Measurements from ENCODE around the gene FUT4.

Gene FUT4

GRCh38 chr11:94545264-94546161, 1.8 kb downstream of the FUT4 start:
- peak overlapping the region; percentile 93; the same call in 1 of the 2 replicates for H2AFZ ChIP-seq (ENCODE audit: low read depth, low read length)
- peak; percentile 6 for DNase-seq

DNA sequence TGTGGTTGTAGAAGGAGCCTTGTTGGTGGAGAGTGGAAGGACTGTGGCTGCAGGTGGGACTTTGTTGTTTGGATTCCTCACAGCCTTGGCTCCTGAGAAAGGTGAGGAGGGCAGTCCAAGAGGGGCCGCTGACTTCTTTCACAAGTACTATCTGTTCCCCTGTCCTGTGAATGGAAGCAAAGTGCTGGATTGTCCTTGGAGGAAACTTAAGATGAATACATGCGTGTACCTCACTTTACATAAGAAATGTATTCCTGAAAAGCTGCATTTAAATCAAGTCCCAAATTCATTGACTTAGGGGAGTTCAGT, 2.4 kb downstream of the FUT4 start:
- Histone ChIP-seq H3K4me1 (ENCODE audit: insufficient read depth, low read length) (peaks cover 59% of the 10 kb centered on the region), H3K4me2 (ENCODE audit: insufficient read depth, low read length) (peak overlapping the region; percentile 83), H3K27me3 (ENCODE audit: insufficient read depth, low read length, poor library complexity) (no peaks in the 10 kb centered on the region), H3K36me3 (ENCODE audit: insufficient read depth, low read length) (peaks cover 32% of the 10 kb centered on the region), H3K4me3 (ENCODE audit: low read depth in 1 of 2, low read length in 2 of 2) (peak overlapping the region; percentile 8 to 71; a peak in 3 of 4 replicates), H3K27ac (ENCODE audit: low read length) (no peak overlapping the region; the same call in 1 of the 2 replicates), H3K9me3 (ENCODE audit: insufficient read depth, low read length, severe bottlenecking) (no peaks in the 10 kb centered on the region), H2AFZ (ENCODE audit: low read depth, low read length) (no peak overlapping the region), H4K20me1 (ENCODE audit: insufficient read depth, low read length) (peaks cover 6% of the 10 kb centered on the region; the same call in 1 of the 2 replicates), H3K79me2 (ENCODE audit: insufficient read depth, low read length) (peaks cover 50% of the 10 kb centered on the region), H3K9ac (ENCODE audit: low read depth, low read length) (peak overlapping the region; percentile 89)
- DNase-seq (no peak), ATAC-seq (ENCODE audit: insufficient read depth, low read depth) (no peak)
- TF ChIP-seq EZH2 (IDR thresholded peaks at IDR 0.05; ENCODE audit: borderline replicate concordance, low read depth, low read length, severe bottlenecking), result no peak
- TF ChIP-seq CTCF (IDR thresholded peaks at IDR 0.05; ENCODE audit: borderline replicate concordance, extremely low read depth, low read length, poor library complexity, severe bottlenecking), result no peak

More at GRCh38 chr11:94545264-94546161, 1.8 kb downstream of the FUT4 start:
- H3K79me2 ChIP-seq (ENCODE audit: insufficient read depth, low read length), result peaks cover 50% of the 10 kb centered on the region
- H3K9ac ChIP-seq (ENCODE audit: low read depth, low read length), result peak overlapping the region; percentile 89
- peaks cover 5% of the 10 kb centered on the region; the same call in 1 of the 2 replicates for H4K20me1 ChIP-seq (ENCODE audit: insufficient read depth, low read length)
- TF ChIP-seq EZH2 (IDR thresholded peaks at IDR 0.05; ENCODE audit: borderline replicate concordance, low read depth, low read length, severe bottlenecking), result no peak
- no peak for TF ChIP-seq CTCF (IDR thresholded peaks at IDR 0.05; ENCODE audit: borderline replicate concordance, extremely low read depth, low read length, poor library complexity, severe bottlenecking)
- peak overlapping the region; percentile 97 for H3K27ac ChIP-seq (ENCODE audit: low read length)
- H3K36me3 ChIP-seq (ENCODE audit: insufficient read depth, low read length), result peaks cover 30% of the 10 kb centered on the region
- peaks cover 59% of the 10 kb centered on the region for H3K4me1 ChIP-seq (ENCODE audit: insufficient read depth, low read length)
- ATAC-seq (ENCODE audit: insufficient read depth, low read depth), result no peak
- peak overlapping the region; percentile 8 to 71; a peak in 3 of 4 replicates for H3K4me3 ChIP-seq (ENCODE audit: low read depth in 1 of 2, low read length in 2 of 2)
- H3K9me3 ChIP-seq (ENCODE audit: insufficient read depth, low read length, severe bottlenecking), result no peaks in the 10 kb centered on the region
- peak overlapping the region; percentile 83 for H3K4me2 ChIP-seq (ENCODE audit: insufficient read depth, low read length)
- H3K27me3 ChIP-seq (ENCODE audit: insufficient read depth, low read length, poor library complexity), result no peaks in the 10 kb centered on the region

DNA sequence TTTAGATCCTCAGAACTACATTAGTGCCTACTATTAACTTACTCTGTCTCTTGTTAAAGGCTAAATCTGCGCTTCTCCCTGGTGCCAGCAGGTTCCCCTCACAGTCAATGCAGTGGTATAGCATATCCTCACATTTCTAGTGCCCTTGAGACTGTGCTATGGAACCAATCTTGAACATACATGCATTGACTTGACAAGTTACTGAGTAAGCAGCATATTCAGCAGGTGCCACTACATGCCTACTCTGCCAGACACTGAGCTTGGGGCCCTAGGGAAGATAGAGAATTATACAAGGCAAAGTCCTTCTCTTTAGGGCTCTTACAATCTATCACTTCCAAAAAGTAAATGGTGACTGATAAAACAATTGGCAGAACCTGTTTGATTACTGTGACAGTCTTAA, 3.2 kb downstream of the FUT4 start:
- peak; percentile 13 for DNase-seq
- Histone ChIP-seq H3K4me1 (ENCODE audit: insufficient read depth, low read length) (peaks cover 59% of the 10 kb centered on the region), H3K79me2 (ENCODE audit: insufficient read depth, low read length) (peaks cover 50% of the 10 kb centered on the region), H3K4me2 (ENCODE audit: insufficient read depth, low read length) (peak overlapping the region; percentile 83), H3K9me3 (ENCODE audit: insufficient read depth, low read length, severe bottlenecking) (no peaks in the 10 kb centered on the region), H3K27ac (ENCODE audit: low read length) (no peak overlapping the region), H3K4me3 (ENCODE audit: low read depth in 1 of 2, low read length in 2 of 2) (peak overlapping the region in 1 of 2 experiments; percentile 71; a peak in 3 of 4 replicates), H3K9ac (ENCODE audit: low read depth, low read length) (peak overlapping the region; percentile 89; the same call in 1 of the 2 replicates), H2AFZ (ENCODE audit: low read depth, low read length) (no peak overlapping the region), H3K36me3 (ENCODE audit: insufficient read depth, low read length) (peaks cover 32% of the 10 kb centered on the region), H4K20me1 (ENCODE audit: insufficient read depth, low read length) (peaks cover 6% of the 10 kb centered on the region; the same call in 1 of the 2 replicates), H3K27me3 (ENCODE audit: insufficient read depth, low read length, poor library complexity) (no peaks in the 10 kb centered on the region)
- ATAC-seq (ENCODE audit: insufficient read depth, low read depth), result 0 out of 3 replicates have a peak, but pooled peaks have one; percentile 7
- TF ChIP-seq CTCF (IDR thresholded peaks at IDR 0.05; ENCODE audit: borderline replicate concordance, extremely low read depth, low read length, poor library complexity, severe bottlenecking) (no peak), EZH2 (IDR thresholded peaks at IDR 0.05; ENCODE audit: borderline replicate concordance, low read depth, low read length, severe bottlenecking) (no peak)

All from DND-41 (cell line).